NCI-H1105 treated with DMSO at 0.1 percent for 48 hours (cell line): ENCODE data around the gene CD72.
"Not testable (repeated sequence)": the region's sequence is repeated elsewhere in the genome, so short reads cannot be mapped to it uniquely, and the experiment has no call there.

Experiments
- DNase-seq: peaks from one replicate; lab custom pipeline; 2025; lab: John Stamatoyannopoulos, UW

The CD72 gene

DNA sequence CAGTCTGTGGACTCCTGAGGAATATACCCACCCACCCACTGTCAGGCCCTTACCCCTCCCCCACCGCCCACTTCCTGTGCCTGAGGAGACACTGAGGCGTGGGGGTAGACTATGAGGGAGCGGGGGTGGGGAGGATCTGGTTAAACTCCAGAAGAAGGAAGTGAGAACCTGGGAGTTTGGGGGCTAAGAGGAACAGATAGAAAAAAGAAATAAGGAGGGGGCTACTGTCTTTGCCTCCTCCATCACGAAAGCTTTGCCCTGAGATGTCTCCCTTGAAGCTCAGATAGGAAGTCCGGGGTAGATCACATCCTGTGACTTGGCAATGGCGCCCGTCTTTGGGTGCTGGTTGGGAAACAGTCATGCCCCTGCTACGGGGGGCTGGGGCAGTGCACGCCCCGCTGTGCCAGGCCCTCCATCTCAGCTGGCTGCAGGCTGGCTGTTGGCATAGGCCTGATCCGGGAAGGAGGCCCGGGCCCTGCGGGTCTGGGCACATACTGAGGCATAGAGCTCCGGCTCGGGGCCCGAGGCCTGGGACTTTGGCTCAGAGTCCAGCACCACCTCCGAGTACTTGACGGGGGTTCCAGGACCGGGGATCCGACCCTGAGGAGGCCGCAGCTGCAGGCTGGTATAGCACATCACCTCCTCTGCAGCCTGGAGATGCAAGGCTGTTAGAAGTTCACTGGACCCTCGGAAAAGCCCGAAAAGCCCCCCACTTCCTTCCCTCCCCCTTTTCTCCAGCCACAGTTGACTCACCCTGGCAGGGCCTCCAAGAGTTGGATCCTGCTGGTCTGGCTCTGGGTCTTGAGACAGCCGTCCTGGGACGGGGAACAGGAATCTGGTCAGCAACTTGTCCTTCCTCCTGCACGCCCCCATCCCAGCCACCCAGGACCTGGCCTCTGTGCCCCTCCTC is 31.5 kb upstream of the CD72 start:
- DNase-seq: no peak

DNA sequence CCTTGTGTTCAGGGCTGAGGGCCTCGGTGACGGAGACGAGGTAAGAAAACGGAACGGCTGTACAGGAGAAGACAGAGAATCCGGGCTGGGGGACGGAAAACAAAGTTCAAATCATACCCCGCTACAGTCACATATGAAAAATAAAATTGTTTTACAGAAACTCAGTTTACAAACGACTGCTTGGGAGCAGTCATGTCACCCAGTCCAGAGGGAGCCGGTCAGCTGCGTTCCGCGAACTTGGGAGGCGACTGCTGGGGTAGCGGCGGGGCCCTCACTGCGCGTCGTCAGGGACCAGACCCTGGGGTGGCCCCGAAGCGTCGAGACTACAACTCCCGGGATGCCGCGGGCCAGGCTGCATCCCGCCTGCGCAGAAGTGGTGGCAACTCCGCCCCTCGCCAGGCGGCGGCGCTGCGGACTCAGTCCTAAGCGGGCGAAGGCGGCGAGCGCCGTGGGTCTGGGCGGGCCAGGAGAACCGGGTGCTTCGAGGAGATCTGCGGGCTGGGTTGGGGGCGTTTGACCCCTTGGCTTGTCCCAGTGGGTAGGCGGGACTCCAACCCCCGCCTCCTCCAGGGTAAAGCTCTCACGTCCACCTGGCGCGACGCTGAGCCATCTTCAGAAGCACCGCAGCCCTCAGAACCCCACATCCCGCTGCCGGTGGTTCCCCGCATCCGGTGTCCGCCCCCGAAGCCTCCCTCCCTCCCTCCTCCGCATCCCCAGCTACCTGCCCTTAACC is 28.5 kb upstream of the CD72 start:
- peak; percentile 84 for DNase-seq

DNA sequence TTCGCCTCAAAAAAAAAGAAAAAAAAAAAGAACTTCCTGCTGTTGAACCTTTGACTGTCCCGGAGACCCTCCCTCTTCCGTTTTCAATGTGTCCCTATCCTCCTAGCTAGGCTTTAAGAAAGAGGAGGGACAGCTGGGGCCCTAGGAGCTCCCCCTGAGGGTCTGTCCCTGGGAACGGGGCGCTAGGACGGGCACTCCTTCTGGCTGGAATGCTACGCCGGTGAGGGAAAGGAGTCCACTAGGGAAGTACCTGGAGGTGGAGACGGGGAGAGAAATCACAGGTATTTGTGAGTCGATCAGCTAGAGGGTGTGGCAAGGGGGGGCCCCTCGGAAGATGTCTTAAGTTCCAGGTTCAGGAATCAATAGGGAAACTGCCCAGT is 27.9 kb upstream of the CD72 start:
- peak; percentile 57 for DNase-seq

DNA sequence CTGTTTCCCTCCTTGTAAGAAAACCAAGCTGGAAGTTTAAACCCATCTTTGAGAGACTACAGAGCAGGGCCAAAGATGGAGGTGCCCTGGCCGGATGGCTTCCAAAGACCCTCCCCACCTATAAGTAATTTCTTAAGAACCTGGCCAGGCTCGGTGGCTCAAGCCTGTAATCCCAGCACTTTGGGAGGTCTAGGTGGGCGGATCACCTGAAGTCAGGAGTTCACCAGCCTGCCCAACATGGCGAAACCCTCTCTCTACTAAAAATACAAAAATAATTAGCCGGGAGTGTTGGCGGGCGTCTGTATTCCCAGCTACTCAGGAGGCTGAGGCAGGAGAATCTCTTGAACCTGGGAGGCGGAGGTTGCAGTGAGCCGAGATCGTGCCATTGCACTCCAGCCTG is 27.5 kb upstream of the CD72 start:
- not testable (repeated sequence) for DNase-seq

DNA sequence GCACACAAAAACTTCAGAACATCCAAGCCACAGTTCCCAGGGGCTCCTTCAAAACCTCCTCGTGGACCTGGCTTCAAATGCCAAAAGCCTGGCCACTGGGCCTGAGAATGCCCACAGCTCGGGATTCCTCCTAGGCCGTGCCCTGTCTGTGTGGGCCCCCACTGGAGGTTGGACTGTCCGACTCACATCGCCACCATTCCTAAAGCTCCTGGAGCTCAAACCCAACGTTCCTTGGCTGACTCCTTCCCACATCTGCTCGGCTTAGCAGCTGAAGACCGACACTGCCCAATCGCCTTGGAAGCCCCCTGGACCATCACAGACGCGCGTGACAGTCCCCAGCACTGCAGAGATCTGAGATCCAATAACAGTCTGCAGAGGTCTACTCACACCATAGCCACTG is 24.8 kb upstream of the CD72 start:
- no peak for DNase-seq

DNA sequence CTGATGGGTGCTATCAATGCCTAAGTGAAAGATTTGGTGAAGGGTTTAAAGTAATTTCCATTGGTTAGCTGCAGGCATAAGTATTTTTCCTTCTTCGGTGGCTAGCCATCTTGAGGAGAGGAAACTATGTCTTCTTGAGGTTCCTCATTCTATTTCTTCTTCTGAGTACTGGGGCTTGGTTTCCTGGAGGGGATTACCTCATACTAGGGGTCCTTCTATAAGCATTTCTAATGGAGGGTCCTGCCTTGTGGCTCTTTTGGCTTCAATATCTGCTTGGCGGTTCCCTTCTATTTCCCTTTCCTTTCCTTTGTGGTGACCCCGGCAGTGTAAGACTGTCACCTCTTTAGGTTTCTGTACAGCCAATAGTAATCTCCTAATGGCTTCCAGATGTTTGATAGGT is 23.3 kb upstream of the CD72 start:
- not testable (repeated sequence) for DNase-seq

DNA sequence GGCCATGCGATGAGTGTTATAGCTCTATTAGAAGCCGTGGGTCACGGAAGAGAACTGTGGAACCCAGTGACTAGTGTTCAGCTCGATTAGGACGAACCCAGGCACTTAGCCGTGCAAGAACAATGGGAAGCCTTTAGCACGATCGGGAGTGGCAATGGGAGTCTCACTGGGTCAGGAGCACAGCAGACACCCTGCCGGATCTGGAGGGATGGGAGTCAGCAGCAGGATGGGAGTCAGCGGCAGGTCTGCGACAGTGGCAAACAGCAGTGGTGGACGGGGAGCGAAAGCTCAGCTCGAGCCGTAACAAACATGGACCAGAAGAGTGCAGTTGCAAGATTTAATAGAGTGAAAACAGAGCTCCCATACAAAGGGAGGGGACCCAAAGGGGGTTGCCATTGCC is 22.2 kb upstream of the CD72 start:
- DNase-seq: not testable (repeated sequence)

DNA sequence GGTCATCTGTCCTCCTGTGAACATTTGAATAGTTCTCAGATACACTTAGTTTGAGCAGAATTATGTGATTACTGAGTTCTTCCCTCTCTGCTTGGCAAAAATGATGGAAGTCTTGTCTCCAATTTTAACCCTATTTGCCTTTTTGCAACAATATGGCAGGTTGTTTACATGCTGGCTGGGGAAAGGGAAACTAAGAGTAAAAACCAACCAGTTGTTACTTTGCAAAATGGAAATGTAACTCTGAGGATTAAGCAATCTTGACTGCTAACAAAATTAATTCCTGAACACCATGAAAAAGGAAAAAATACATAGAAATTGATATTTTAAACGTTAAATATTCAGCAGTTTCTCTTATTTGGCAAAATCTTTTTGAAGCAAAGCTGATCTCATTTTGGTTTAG is 21.4 kb upstream of the CD72 start:
- no peak for DNase-seq

DNA sequence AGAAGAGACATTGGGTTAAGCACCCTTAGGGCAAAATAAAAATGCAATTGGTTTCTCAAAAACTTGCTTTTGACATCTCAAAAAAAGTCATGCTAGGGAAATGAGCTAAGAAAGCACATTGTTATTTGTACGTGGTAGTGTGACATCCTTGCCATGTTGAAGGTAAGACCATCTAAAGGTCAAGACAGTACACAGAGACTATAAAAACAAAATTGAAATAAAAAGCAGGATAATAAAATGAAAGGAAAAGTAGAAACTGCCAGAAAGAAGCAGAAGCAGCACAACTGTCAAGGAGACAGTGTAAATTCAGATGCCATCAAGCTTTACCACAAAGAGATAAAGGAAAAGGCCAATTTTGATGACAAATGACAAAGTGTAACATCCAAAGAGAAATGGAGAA is 21.0 kb upstream of the CD72 start:
- not testable (repeated sequence) for DNase-seq

DNA sequence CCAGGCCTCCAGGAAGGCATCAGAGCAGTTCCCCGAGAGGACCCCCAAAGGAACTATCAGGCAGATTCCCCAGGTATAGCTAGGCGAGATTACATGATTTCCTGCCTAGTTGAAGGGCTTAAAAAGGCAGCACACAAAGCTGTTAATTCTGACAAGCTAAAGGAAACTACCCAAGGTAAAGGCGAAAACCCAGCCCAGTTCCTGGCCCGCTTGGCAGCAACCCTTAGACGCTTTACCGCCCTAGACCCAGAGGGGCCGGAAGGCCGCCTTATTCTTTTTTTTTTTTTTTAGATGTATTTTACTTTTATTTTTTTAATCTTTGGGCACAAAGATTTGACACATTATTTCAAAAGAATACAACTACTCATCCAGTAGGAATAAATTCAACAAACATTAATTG is 20.5 kb upstream of the CD72 start:
- DNase-seq: not testable (repeated sequence)

DNA sequence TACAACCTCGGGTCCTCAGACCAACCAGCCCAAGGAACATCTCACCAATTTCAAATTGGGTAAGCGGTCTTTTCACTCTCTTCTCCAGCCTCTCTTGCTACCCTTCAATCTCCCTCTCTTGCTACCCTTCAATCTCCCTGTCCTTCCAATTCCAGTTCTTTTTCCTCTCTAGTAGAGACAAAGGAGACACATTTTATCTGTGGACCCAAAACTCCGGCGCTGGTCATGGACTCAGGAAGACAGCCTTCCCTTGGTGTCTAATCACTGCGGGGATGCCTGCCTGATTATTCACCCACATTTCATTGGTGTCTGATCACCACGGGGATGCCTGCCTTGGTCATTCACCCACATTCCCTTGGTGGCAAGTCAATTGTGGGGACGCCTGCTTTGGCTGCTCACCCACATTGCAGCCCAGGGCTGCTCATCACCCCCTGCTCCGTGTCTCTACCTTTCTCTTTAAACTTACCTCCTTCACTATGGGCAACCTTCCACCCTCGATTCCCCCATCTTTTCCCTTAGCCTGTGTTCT is 19.3 kb upstream of the CD72 start:
- not testable (repeated sequence) for DNase-seq

DNA sequence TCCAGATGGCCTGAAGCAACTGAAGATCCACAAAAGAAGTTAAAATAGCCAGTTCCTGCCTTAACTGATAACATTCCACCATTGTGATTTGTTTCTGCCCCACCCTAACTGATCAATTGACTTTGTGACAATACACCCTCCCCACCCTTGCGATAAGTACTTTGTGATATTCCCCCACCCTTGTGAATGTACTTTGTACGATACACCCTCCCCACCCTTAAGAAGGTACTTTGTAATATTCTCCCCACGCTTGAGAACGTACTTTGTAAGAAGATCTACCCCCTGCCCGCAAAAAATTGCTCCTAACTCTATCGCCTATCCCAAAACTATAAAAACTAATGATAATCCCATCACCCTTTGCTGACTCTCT is 18.6 kb upstream of the CD72 start:
- DNase-seq: not testable (repeated sequence)

DNA sequence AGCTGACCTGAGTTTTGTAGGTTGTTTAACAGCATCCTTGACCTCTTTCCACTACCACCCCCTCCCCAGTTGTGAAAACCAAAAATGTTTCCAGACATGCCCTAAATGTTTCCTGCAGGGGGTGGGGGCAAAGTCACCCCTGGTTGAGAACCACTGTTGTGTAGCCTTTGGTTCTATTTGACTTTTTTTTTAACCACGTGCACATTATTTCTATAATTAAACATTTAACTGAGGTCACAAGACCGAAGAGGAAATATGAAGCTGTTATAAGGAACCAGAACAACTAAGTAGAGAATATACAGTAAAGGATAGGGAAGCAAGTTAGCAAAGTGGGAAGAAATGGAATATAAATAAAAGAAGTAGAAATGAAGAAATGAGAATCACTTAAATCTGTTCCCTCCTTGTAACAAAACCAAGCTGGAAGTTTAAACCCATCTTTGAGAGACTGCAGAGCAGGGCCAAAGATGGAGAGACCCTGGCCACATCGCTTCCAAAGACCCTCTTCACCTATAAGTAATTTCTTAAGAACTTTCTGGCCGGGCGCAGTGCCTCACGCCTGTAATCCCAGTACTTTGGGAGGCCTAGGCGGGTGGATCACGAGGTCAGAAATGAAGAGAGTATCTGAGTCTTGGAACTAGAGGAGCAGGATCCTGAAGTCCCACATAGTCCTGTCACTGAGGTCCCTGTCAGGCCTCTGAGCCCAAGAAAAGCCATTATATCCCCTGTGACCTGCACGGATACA is 18.1 kb upstream of the CD72 start:
- no peak for DNase-seq

DNA sequence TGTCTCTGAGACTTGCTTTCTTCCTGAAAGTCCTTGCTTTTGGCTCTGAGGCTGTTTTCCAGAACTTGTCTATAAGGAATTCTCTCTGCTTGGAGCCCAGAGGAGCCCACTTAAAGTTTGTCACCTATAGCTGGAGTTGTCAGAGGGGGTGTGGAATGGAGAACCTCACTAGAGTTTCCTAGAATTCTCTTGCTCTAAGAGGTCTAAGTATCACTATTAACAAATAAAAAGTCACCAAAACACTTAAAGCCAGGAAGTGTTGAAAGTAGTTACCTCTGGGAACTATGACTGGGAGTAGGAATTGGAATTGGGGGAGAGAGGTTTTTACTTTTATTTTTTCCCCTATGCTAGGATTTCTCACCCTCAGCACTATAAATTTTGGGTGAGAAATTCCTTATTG is 17.5 kb upstream of the CD72 start:
- no peak for DNase-seq

DNA sequence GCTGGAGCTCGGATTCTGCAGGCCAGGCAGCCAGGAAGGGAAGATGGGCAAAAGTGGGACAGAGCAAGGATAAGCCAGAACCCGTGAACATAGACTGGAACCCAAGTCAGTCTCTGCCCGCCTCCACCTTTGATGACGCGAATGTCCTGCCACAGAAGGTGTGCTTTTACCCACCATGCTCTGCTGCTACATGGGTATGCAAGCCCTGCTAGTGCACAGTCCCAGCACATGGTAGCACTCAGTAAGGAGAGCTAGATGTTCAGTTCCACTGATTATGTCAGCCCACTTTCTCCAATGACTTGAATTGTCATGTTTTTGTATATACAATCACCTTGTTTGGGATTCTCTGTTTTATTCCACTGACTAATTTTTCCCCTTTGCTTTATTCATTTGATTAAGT is 11.4 kb upstream of the CD72 start:
- DNase-seq: no peak

DNA sequence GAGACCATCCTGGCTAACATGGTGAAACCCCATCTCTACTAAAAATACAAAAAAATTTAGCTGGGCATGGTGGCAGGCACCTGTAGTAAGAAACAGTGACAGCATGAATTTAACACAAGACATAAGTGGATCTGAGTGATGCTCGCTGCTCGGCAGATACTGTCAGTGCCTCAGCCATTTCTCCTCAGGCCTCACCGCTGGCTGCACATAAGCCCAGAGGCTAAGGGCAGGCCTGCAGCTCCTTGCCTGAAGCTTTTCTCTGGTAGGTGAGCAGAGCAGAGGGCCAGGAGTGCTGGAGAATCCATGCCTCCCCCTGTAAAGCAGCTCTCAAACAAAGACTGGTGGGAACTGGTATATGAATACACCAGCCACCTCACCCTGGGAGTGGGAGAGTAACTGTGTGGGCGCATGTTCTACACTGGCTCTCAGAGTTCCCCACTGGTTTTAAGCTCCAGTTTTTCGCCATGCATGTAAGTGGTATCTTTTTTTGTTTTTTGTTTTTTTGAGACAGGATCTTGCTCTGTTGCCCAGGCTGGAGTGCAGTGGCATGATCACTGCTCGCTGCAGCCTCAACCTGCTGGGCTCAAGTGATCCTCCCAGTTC is 10.3 kb upstream of the CD72 start:
- DNase-seq: no peak

DNA sequence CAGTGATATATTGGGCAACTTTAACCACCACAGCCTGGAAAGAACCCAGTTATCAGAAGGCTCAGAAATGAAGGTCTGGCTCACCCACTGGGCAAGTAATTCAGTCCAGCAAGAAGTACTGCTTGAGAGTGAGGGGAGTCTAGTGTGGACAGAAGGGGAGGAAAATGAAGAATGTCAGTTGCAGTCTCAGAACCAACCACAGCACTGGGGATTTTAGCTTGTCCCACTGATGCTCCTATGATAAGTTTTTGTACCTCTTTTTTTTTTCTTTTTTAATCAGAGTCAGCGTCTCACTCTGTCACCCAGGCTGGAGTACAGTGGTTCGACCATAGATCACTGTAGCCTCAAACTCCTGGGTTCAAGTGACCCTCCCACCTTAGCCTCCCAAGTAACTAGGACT is 9.4 kb upstream of the CD72 start:
- DNase-seq: no peak

DNA sequence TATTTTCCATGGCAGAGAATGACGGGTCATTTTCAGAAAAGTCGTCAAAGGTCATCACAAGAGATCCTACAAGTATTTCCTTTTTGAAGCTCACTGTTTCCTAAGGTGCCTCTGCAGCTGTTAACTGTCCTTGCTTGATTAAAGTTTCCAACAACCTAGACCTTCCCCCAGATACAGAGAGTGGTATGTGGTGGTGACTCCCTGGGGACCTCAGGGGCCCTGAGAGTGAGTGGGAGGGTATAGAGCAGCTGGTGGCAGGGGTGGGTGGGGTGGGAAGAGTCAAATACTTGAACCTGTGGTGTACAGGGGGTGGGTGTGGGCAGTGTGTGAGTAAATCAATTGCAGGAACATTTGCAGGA is 1.6 kb upstream of the CD72 start:
- DNase-seq: no peak

DNA sequence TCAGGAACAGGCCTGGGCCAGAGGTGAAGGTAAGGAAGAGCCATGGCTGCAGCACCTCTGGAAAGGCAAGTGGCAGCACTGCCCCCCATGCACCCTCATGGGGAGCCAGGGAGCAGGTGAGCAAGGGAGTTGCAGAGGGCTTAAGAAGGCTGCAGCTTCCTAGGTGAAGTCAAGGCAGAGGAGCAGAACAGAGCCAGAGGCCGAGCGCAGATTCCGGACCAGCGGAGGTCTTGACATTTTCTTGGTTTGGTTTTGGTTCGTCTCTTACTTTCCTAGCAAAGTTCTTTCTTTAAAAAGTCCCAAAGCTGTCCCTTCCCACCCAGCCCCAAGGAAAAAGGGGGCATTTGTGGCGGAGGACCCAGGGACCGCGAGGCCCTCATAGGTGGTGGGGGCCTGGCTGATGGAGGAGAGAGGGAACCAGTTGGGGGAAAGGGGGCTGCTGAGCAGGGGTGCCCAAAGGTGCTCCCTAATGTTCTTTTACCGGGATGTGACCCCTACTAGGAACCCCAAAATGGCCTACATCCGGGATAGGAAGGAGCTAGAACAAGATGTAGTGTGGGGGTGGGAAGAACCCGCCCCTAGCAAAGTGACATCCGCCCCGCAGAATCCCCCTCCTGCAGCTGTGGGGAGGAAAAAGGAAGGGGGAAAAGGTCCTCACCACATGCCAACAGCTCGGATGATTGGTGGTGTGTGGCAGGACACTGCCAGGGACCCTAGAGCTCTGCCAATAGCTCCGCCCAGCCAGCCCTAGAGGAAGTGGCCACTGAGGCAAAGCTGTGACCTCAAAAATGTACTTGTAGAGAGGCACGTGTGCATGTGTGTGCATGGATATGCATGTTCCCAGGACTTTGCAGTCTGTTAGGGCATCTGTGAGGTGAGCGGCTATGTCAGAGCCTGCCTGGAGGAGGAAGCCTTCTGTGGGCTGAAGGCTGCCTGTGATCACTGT is 914 bp upstream of the CD72 start:
- no peak for DNase-seq

DNA sequence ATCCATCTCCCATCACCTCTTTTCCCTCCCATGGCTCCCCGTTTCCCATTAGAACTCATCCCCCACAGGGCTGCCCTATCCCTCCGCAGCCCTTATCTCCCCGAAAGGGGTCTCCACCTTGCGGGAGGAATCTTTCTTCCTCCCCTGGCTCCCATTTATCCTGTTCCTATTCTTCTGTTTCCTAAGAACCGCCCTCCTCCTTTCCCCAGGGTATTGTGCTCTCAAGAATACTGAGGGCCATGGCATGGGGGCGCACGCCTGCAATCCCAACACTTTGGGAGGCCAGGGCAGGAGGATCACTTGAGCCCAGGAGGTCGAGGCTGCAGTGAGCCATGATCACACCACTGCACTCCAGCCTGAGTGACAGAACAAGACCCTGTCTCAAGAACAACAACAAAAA is 665 bp downstream of the CD72 start:
- DNase-seq: no peak
